ENCODE data around the gene PCDHGA5. TPM values are rescaled to one million over a fixed set of nuclear protein-coding genes. Genes with fewer than 3 reads are reported as not detected.
"Not testable (repeated sequence)": the region's sequence is repeated elsewhere in the genome, so short reads cannot be mapped to it uniquely, and the experiment has no call there.

PCDHGA5 gene
- total RNA-seq, 1 donor from 2014 or later: 6.1 TPM

DNA sequence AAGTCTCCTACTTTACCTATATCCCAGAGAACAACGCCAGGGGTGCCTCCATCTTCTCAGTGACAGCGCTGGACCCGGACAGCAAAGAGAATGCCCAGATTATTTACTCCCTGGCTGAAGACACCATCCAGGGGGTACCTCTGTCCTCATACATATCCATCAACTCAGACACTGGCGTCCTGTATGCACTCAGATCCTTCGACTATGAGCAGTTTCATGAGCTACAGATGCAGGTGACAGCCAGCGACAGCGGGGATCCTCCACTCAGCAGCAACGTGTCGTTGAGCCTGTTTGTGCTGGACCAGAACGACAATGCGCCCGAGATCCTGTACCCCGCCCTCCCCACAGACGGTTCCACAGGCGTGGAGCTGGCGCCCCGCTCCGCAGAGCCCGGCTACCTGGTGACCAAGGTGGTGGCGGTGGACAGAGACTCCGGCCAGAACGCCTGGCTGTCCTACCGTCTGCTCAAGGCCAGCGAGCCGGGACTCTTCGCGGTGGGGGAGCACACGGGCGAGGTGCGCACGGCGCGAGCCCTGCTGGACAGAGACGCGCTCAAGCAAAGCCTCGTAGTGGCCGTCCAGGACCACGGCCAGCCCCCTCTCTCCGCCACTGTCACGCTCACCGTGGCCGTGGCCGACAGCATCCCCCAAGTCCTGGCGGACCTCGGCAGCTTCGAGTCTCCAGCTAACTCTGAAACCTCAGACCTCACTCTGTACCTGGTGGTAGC is 50.7 kb downstream of the PCDHGA5 start:
- not testable (repeated sequence) for DNase-seq

DNA sequence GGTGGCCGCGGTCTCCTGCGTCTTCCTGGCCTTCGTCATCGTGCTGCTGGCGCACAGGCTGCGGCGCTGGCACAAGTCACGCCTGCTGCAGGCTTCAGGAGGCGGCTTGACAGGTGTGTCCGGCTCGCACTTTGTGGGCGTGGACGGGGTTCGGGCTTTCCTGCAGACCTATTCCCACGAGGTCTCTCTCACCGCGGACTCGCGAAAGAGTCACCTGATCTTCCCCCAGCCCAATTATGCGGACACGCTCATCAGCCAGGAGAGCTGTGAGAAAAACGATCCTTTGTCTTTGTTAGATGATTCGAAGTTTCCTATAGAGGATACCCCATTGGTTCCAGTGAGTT is 51.3 kb downstream of the PCDHGA5 start:
- not testable (repeated sequence) for DNase-seq

Other genes starting within 250 kb of the PCDHGA5 start
- gene PCDHB4, start 242.3 kb upstream of the PCDHGA5 start, total RNA-seq: 4.0 TPM
- gene PCDHB5, start 229.0 kb upstream of the PCDHGA5 start, total RNA-seq: 5.6 TPM
- 0.82 TPM for gene PCDHB6, start 214.1 kb upstream of the PCDHGA5 start, total RNA-seq
- 3.3 TPM for gene PCDHB7, start 191.5 kb upstream of the PCDHGA5 start, total RNA-seq
- gene PCDHB8, start 186.4 kb upstream of the PCDHGA5 start, total RNA-seq: 2.3 TPM
- gene PCDHB16, start 181.8 kb upstream of the PCDHGA5 start, total RNA-seq: 4.1 TPM
- gene PCDHB9, start 177.0 kb upstream of the PCDHGA5 start, total RNA-seq: 1.7 TPM
- 6.1 TPM for gene PCDHB10, start 171.8 kb upstream of the PCDHGA5 start, total RNA-seq
- gene PCDHB11, start 164.5 kb upstream of the PCDHGA5 start, total RNA-seq: 5.9 TPM
- gene PCDHB12, start 155.4 kb upstream of the PCDHGA5 start, total RNA-seq: 4.8 TPM
- 4.4 TPM for gene PCDHB13, start 150.2 kb upstream of the PCDHGA5 start, total RNA-seq
- 7.8 TPM for gene PCDHB14, start 140.8 kb upstream of the PCDHGA5 start, total RNA-seq
- gene PCDHB15, start 118.8 kb upstream of the PCDHGA5 start, total RNA-seq: 9.9 TPM
- not detected for gene SLC25A2, start 60.1 kb upstream of the PCDHGA5 start, total RNA-seq
- gene TAF7, start 43.4 kb upstream of the PCDHGA5 start, total RNA-seq: 93.2 TPM
- gene PCDHGA1, start 33.6 kb upstream of the PCDHGA5 start, total RNA-seq: 1.8 TPM
- 3.7 TPM for gene PCDHGA2, start 25.4 kb upstream of the PCDHGA5 start, total RNA-seq
- 3.9 TPM for gene PCDHGA3, start 20.3 kb upstream of the PCDHGA5 start, total RNA-seq
- 3.7 TPM for gene PCDHGB1, start 14.1 kb upstream of the PCDHGA5 start, total RNA-seq
- gene PCDHGA4, start 9.1 kb upstream of the PCDHGA5 start, total RNA-seq: 3.9 TPM
- gene PCDHGB2, start 4.2 kb upstream of the PCDHGA5 start, total RNA-seq: 4.2 TPM
- 5.7 TPM for gene PCDHGB3, start 6.1 kb downstream of the PCDHGA5 start, total RNA-seq
- 4.8 TPM for gene PCDHGA6, start 9.7 kb downstream of the PCDHGA5 start, total RNA-seq
- gene PCDHGA7, start 18.6 kb downstream of the PCDHGA5 start, total RNA-seq: 6.3 TPM
- 5.9 TPM for gene PCDHGB4, start 23.5 kb downstream of the PCDHGA5 start, total RNA-seq
- gene PCDHGA8, start 28.5 kb downstream of the PCDHGA5 start, total RNA-seq: 3.0 TPM
- 11.3 TPM for gene PCDHGB5, start 33.8 kb downstream of the PCDHGA5 start, total RNA-seq
- gene PCDHGA9, start 38.6 kb downstream of the PCDHGA5 start, total RNA-seq: 12.2 TPM
- 9.3 TPM for gene PCDHGB6, start 43.9 kb downstream of the PCDHGA5 start, total RNA-seq
- gene PCDHGA10, start 48.8 kb downstream of the PCDHGA5 start, total RNA-seq: 6.1 TPM
- gene PCDHGB7, start 53.5 kb downstream of the PCDHGA5 start, total RNA-seq: 10.3 TPM
- 7.5 TPM for gene PCDHGA11, start 56.9 kb downstream of the PCDHGA5 start, total RNA-seq
- 5.1 TPM for gene PCDHGA12, start 66.3 kb downstream of the PCDHGA5 start, total RNA-seq
- 104 TPM for gene PCDHGC3, start 111.8 kb downstream of the PCDHGA5 start, total RNA-seq
- 7.9 TPM for gene PCDHGC4, start 120.9 kb downstream of the PCDHGA5 start, total RNA-seq
- gene PCDHGC5, start 124.9 kb downstream of the PCDHGA5 start, total RNA-seq: 3.1 TPM

All from tongue (tissue), 2 donors.